Transverse colon (tissue), 4 donors: ENCODE results near the gene RNF19B. TPM values are rescaled to one million over a fixed set of nuclear protein-coding genes. Genes with fewer than 3 reads are reported as not detected.
A peak's percentile ranks its signal among the peaks of the same experiment; 100 is the strongest.
"Not testable (repeated sequence)": the region's sequence is repeated elsewhere in the genome, so short reads cannot be mapped to it uniquely, and the experiment has no call there.

Source experiments
- DNase-seq: peaks from one replicate; pipeline ENCODE4 v3.0.0-alpha.2; 2019
- H3K27ac ChIP-seq, 4 donors: fragments of 200-600 bp; sonication (generic); 2 replicates each; pipeline ENCODE4 v1.5.1; 2016 to 2018; ENCODE audit warnings: inconsistent platforms in 4 of 4
- H3K27me3 ChIP-seq: fragments of 200-600 bp; sonication (generic); 2 replicates; pipeline ENCODE4 v1.5.1; 2017; ENCODE audit warnings: inconsistent platforms
- H3K36me3 ChIP-seq, 4 donors: fragments of 200-600 bp; sonication (generic); 2 replicates each; pipeline ENCODE4 v1.5.1; 2017 to 2019; ENCODE audit warnings: inconsistent platforms in 4 of 4
- H3K4me1 ChIP-seq, 4 donors: fragments of 200-600 bp; sonication (generic); 2 replicates each; pipeline ENCODE4 v1.5.1; 2017 to 2020; ENCODE audit warnings: inconsistent platforms in 4 of 4
- H3K4me3 ChIP-seq, 4 donors: fragments of 200-600 bp; sonication (generic); 1 replicate in 1 of 4; 2 replicates in 3 of 4; pipeline versions ENCODE4 v1.5.1 to v1.6.1; 2017 to 2019; ENCODE audit warnings: inconsistent platforms in 4 of 4
- H3K9me3 ChIP-seq, 2 donors: fragments of 200-600 bp; sonication (generic); 2 replicates each; pipeline ENCODE4 v1.5.1; 2017 to 2019; ENCODE audit warnings: inconsistent platforms in 2 of 2
- EP300 ChIP-seq: sonication (generic); formaldehyde crosslinking; IDR thresholded peaks from one replicate; pipeline ENCODE4 v1.6.1; 2017; ENCODE audit warnings: antibody characterized with exemption, low read depth
- POLR2A ChIP-seq: fragments of 450-650 bp; IDR thresholded peaks from one replicate; pipeline ENCODE4 v1.6.1; 2016; ENCODE audit warnings: antibody characterized with exemption, mild to moderate bottlenecking, moderate library complexity
- POLR2AphosphoS5 ChIP-seq, 3 donors: sonication (generic); formaldehyde crosslinking; IDR thresholded peaks; one replicate each; pipeline ENCODE4 v1.6.1; 2016; ENCODE audit warnings: antibody characterized with exemption in 3 of 3
- WGBS, 2 donors: methylation state at CpG; one replicate each; pipeline ENCODE4 v1.1.5; 2018; ENCODE audit warnings: low coverage in 1 of 2; 5-methylcytosine and 5-hydroxymethylcytosine counted together
- in situ Hi-C, 4 donors: fragments of 200-750 bp; cut with MboI; loops; one replicate each; pipeline versions ENCODE4 v1.15.0 to v1.15.1; 2017; ENCODE audit warnings: low sequenced_read_pairs in 3 of 4, low pct_ligation_motif_present in 1 of 4, low pct_unique_long_range_greater_than_20kb in 1 of 4
- intact Hi-C: fragments of 100-400 bp; cut with DNase I; formaldehyde crosslinking; loops from one replicate; pipeline ENCODE4 v1.15.1; 2023; ENCODE audit warnings: low total_unique reads
- total RNA-seq, 4 donors: library from RNA; depleted of rRNA; stranded (reverse); fragments of >200 nt; gene quantifications; one replicate each; pipeline ENCODE4 v1.1.0, GENCODE V29; 2016
- TF ChIP-seq, protein P1 (sequence below), 5 experiments: fragments of 200-600 bp in 3 of 5; fragments of 450-650 bp in 2 of 5; sonication (generic) in 3 of 5; IDR thresholded peaks; 1 replicate in 2 of 5; 2 replicates in 3 of 5; pipeline ENCODE4 v1.5.1; 2016 to 2017; ENCODE audit warnings: antibody characterized with exemption in 5 of 5, inconsistent platforms in 3 of 5, mild to moderate bottlenecking in 2 of 5, moderate library complexity in 1 of 5

RNF19B gene
- total RNA-seq, 4 donors from 2014 or later = 22.5 to 83.8 (median 62.0) TPM

DNA sequence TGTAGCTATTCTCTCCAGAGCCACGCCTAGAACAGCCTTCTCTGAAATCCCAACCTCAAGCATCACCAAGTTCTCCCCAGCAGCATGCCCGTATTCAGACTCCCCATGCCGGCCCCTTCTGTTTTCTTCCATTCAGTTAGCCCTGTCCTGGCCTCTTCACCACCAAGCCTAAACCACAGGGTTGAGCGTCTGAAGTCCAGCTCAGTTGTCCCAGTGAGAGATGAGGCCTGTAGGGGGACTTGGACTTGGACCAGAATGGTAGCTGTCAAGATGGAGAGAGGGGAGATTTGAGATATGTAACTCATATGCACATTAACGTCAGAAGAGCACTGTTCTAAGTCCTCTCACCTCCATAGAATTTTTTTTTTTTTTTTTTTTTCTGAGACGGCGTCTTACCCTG, 58.0 kb downstream of the RNF19B start:
- Histone ChIP-seq H3K27ac (peak overlapping the region; percentile 46 to 92 (median 88)), H3K4me3 (no peak overlapping the region), H3K4me1 (peaks cover 0 to 43% (median 21%) of the 10 kb centered on the region in 4 donors), H3K9me3 (no peaks in the 10 kb centered on the region), H3K27me3 (peaks cover 2% of the 10 kb centered on the region), H3K36me3 (no peaks in the 10 kb centered on the region)
- in situ Hi-C loops = no loop called here
- no peak for DNase-seq
- intact Hi-C loops = no loop called here
- no peak for TF ChIP-seq POLR2A
- no peak for TF ChIP-seq EP300
- TF ChIP-seq POLR2AphosphoS5 (IDR thresholded peaks at IDR 0.05) = no peak
- TF ChIP-seq, protein P1, sequence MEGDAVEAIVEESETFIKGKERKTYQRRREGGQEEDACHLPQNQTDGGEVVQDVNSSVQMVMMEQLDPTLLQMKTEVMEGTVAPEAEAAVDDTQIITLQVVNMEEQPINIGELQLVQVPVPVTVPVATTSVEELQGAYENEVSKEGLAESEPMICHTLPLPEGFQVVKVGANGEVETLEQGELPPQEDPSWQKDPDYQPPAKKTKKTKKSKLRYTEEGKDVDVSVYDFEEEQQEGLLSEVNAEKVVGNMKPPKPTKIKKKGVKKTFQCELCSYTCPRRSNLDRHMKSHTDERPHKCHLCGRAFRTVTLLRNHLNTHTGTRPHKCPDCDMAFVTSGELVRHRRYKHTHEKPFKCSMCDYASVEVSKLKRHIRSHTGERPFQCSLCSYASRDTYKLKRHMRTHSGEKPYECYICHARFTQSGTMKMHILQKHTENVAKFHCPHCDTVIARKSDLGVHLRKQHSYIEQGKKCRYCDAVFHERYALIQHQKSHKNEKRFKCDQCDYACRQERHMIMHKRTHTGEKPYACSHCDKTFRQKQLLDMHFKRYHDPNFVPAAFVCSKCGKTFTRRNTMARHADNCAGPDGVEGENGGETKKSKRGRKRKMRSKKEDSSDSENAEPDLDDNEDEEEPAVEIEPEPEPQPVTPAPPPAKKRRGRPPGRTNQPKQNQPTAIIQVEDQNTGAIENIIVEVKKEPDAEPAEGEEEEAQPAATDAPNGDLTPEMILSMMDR (IDR thresholded peaks at IDR 0.05) = no peak
- 84 to 100% methylated on average over 1 to 7 of the region's 7 CpGs for WGBS, 2 donors

DNA sequence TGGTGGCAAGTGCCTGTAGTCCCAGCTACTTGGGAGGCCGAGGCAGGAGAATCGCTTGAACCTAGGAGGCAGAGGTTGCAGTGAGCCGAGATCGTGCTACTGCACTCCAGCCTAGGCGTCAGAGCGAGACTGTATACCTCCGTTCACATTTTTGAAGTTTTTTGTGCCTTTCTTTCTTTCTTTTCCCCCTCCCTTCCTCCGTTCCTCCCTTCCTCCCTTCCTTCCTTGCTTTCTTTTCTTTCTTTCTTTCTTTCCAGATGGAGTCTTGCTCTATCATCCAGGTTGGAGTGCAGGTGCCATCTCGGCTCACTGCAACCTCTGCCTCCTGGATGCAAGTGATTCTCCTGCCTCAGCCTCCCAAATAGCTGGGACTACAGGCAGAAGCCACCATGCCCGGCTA, 59.0 kb downstream of the RNF19B start:
- H3K27me3 ChIP-seq, intact Hi-C loops, DNase-seq, H3K36me3 ChIP-seq, H3K4me3 ChIP-seq, H3K9me3 ChIP-seq, in situ Hi-C loops: not testable (repeated sequence)
- peak overlapping the region; percentile 83 to 92 (median 88) for H3K27ac ChIP-seq
- H3K4me1 ChIP-seq = peaks cover 0 to 48% (median 27%) of the 10 kb centered on the region in 4 donors
- WGBS, 2 donors = 78 to 80% methylated on average over 7 to 10 of the region's 10 CpGs

DNA sequence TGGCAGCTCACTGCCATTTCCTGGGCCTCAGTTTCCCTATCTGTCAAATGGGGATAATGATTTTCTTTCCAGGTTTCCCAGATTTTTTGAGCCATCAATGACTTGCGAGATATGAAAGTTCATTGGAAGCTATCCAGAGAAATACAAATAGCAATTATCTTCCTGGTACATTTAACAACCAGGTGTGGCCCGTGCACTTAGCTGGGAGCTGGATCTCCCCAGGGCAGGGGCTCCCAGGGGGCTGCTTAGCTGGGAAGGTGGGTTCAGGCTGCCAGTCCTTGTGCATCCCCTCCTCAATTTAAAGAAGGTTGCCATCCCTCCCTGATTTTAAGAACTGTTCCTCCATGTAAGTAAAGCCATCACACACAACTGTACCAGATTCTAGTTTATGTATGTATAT, 59.8 kb downstream of the RNF19B start:
- no peaks in the 10 kb centered on the region for H3K9me3 ChIP-seq
- in situ Hi-C loops = no loop called here
- WGBS, 2 donors = 49 to 83% methylated on average over 2 of the region's 2 CpGs
- H3K36me3 ChIP-seq = no peaks in the 10 kb centered on the region
- H3K4me1 ChIP-seq = peaks cover 0 to 50% (median 31%) of the 10 kb centered on the region in 4 donors
- peaks cover 5% of the 10 kb centered on the region for H3K27me3 ChIP-seq
- intact Hi-C loops = no loop called here
- DNase-seq = peak; percentile 72
- peak overlapping the region; percentile 83 to 92 (median 88) for H3K27ac ChIP-seq
- TF ChIP-seq EP300 (no peak), POLR2A (peak; percentile 17), POLR2AphosphoS5 (IDR thresholded peaks at IDR 0.05) (no peak)
- TF ChIP-seq, protein P1 (IDR thresholded peaks at IDR 0.05) = no peak
- H3K4me3 ChIP-seq = no peak overlapping the region

DNA sequence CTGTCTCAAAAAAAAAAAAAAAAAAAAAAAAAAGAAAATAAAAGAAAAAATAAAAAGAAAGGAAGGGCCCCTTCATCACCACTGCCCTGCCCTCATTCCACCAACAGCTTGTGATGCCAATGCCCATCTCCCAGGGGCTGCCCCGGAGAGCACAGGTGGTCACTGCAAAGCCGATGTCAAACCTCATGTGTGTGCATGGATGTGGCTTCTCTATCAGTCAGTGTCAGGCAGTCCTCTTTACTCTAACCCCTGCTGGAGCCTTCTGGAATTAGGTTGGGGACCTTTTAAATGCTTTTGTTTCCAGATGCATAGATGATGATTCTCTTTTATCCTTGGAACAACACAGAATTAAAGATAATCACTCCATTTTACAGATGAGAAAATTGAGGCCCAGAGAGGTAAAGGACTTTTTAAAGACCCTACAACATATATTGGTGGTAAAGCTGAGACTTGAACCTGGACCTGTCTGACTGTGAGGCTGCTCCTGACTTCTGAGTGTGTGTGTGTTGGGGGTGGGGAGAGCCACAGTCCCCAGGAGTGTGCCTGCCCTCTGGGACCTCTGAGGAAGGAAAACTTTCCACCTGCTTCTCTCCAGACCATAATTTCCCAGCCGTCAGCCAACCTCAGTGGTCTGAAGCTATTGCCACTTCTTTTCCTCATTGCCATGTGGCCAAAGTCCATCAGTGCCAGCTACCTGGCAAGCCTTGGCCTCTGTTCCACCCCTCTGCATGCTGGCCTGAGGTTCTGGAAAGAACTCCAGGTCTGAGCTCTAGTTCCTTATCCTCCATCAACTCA, 60.4 kb downstream of the RNF19B start:
- TF ChIP-seq, protein P1 (IDR thresholded peaks at IDR 0.05) = peak in 1 of 5 experiments; percentile 35
- TF ChIP-seq POLR2A (no peak), EP300 (no peak), POLR2AphosphoS5 (IDR thresholded peaks at IDR 0.05) (peak in 1 of 3 donors; percentile 71)
- peak; percentile 86 for DNase-seq
- peaks cover 5% of the 10 kb centered on the region for H3K27me3 ChIP-seq
- in situ Hi-C loops = no loop called here
- intact Hi-C loops = no loop called here
- peak overlapping the region; percentile 83 to 92 (median 88) for H3K27ac ChIP-seq
- peaks cover 0 to 55% (median 31%) of the 10 kb centered on the region in 4 donors for H3K4me1 ChIP-seq
- H3K9me3 ChIP-seq = no peaks in the 10 kb centered on the region
- no peak overlapping the region for H3K4me3 ChIP-seq
- WGBS, 2 donors = 53% methylated on average over 3 of the region's 3 CpGs; no CpG with 5 or more reads in 1 of the 2 donors
- no peaks in the 10 kb centered on the region for H3K36me3 ChIP-seq
